Neural cell (in vitro differentiated cells): ENCODE data around the gene GRID1. TPM values are rescaled to one million over a fixed set of nuclear protein-coding genes. Genes with fewer than 3 reads are reported as not detected.

Experiments used
- H2AFZ ChIP-seq: fragments of 200-600, 300-800 bp; sonication (generic), shearing (Covaris generic); 2 replicates; pipeline ENCODE4 v1.6.0; 2014; ENCODE audit warnings: low read depth, mild to moderate bottlenecking, antibody characterized with exemption, low read length, moderate library complexity
- H3F3A ChIP-seq: fragments of 200-600 bp; shearing (Covaris generic); 2 replicates; pipeline ENCODE4 v1.6.1; 2016; ENCODE audit warnings: mild to moderate bottlenecking, moderate library complexity, mixed read lengths, antibody characterized with exemption, low read length; ENCODE audit not compliant: insufficient read depth, poor library complexity, severe bottlenecking
- H3K27ac ChIP-seq: fragments of 200-600, 300-800 bp; sonication (generic), shearing (Covaris generic); 2 replicates; pipeline ENCODE4 v1.5.1; 2014; ENCODE audit warnings: mild to moderate bottlenecking, low read length, moderate library complexity
- H3K27me3 ChIP-seq: fragments of 300-800, 200-600 bp; sonication (generic), shearing (Covaris generic); 2 replicates; pipeline ENCODE4 v1.6.0; 2014; ENCODE audit warnings: mild to moderate bottlenecking, low read depth, low read length, moderate library complexity; ENCODE audit not compliant: insufficient read depth
- H3K36me3 ChIP-seq: fragments of 300-800, 200-600 bp; sonication (generic), shearing (Covaris generic); 2 replicates; pipeline ENCODE4 v1.5.1; 2014; ENCODE audit warnings: mild to moderate bottlenecking, antibody characterized with exemption, low read length, moderate library complexity; ENCODE audit not compliant: insufficient read depth
- H3K4me2 ChIP-seq: fragments of 300-800, 200-600 bp; sonication (generic), shearing (Covaris generic); 2 replicates; pipeline ENCODE4 v1.6.0; 2014; ENCODE audit warnings: mild to moderate bottlenecking, low read length
- H3K4me3 ChIP-seq: fragments of 300-800, 200-600 bp; sonication (generic), shearing (Covaris generic); 2 replicates; pipeline ENCODE4 v1.5.1; 2014; ENCODE audit warnings: mild to moderate bottlenecking, low read length, moderate library complexity
- H3K79me2 ChIP-seq: fragments of 200-600 bp; shearing (Covaris generic); replicated peaks from 2 replicates; pipeline ENCODE4 v1.6.0; 2014; ENCODE audit warnings: mild to moderate bottlenecking, low read length, moderate library complexity; ENCODE audit not compliant: insufficient read depth
- H3K9ac ChIP-seq: fragments of 300-800, 200-600 bp; sonication (generic), shearing (Covaris generic); 2 replicates; pipeline ENCODE4 v1.6.1; 2016; ENCODE audit warnings: mild to moderate bottlenecking, low read length, mixed read lengths
- H3K9me2 ChIP-seq: fragments of 200-600 bp; shearing (Covaris generic); 2 replicates; pipeline ENCODE4 v1.6.1; 2016; ENCODE audit warnings: mild to moderate bottlenecking, low read length, mixed read lengths; ENCODE audit not compliant: insufficient read depth
- H3K9me3 ChIP-seq: fragments of 200-600, 300-800 bp; sonication (generic), shearing (Covaris generic); 2 replicates; pipeline ENCODE4 v1.6.1; 2016; ENCODE audit warnings: mild to moderate bottlenecking, mixed run types, low read length, moderate library complexity, mixed read lengths
- H4K20me1 ChIP-seq: fragments of 200-600 bp; shearing (Covaris generic); 2 replicates; pipeline ENCODE4 v1.6.1; 2016; ENCODE audit warnings: mild to moderate bottlenecking, mixed run types; ENCODE audit not compliant: insufficient read depth
- CTCF ChIP-seq: fragments of 450-650 bp; IDR thresholded peaks from 2 replicates; pipeline ENCODE4 v1.5.1; 2014; ENCODE audit warnings: antibody characterized with exemption, mild to moderate bottlenecking, moderate library complexity; ENCODE audit not compliant: poor library complexity, severe bottlenecking
- EP300 ChIP-seq: fragments of 450-650 bp; conservative IDR thresholded peaks from 2 replicates; pipeline ENCODE4 v1.6.1; 2014; ENCODE audit warnings: antibody characterized with exemption, mild to moderate bottlenecking, moderate library complexity; ENCODE audit not compliant: poor library complexity, severe bottlenecking
- EZH2 ChIP-seq: fragments of 200-600, 300-800 bp; shearing (Covaris generic), sonication (generic); IDR thresholded peaks from 2 replicates; pipeline ENCODE4 v1.6.1; 2014; ENCODE audit warnings: antibody characterized with exemption, low read length, borderline replicate concordance, mild to moderate bottlenecking; ENCODE audit not compliant: insufficient read depth, poor library complexity, severe bottlenecking
- MXI1 ChIP-seq: fragments of 450-650 bp; conservative IDR thresholded peaks from 2 replicates; pipeline ENCODE4 v1.6.1; 2014; ENCODE audit warnings: antibody characterized with exemption, mild to moderate bottlenecking; ENCODE audit not compliant: poor library complexity, severe bottlenecking
- POLR2AphosphoS5 ChIP-seq: IDR thresholded peaks from 2 replicates; pipeline ENCODE4 v1.6.1; 2012
- RAD21 ChIP-seq: fragments of 450-650 bp; conservative IDR thresholded peaks from 2 replicates; pipeline ENCODE4 v1.6.1; 2014; ENCODE audit warnings: antibody characterized with exemption, mild to moderate bottlenecking, moderate library complexity
- REST ChIP-seq: IDR thresholded peaks from 2 replicates; pipeline ENCODE4 v1.6.1; 2012; ENCODE audit warnings: borderline replicate concordance
- SMC3 ChIP-seq: fragments of 450-650 bp; conservative IDR thresholded peaks from 2 replicates; pipeline ENCODE4 v1.6.1; 2014; ENCODE audit warnings: antibody characterized with exemption, mild to moderate bottlenecking, moderate library complexity; ENCODE audit not compliant: poor library complexity
- TAF1 ChIP-seq: IDR thresholded peaks from 2 replicates; pipeline ENCODE4 v1.6.1; 2012; ENCODE audit warnings: low read depth
- polyA plus RNA-seq: library from polyadenylated mRNA; depleted of rRNA; stranded (reverse); fragments of >200 nt; gene quantifications from 2 replicates; pipeline ENCODE4 v1.2.3, GENCODE V29; 2014

The GRID1 gene
- polyA plus RNA-seq, 1 donor from 2014 or later, result 7.3 TPM

GRCh38 chr10:86066696-86067095, 299.9 kb downstream of the GRID1 start:
- TF ChIP-seq SMC3, result no peak
- TF ChIP-seq CTCF, result no peak
- no peak for TF ChIP-seq EZH2
- TF ChIP-seq EP300, result no peak
- no peak for TF ChIP-seq RAD21
- TF ChIP-seq TAF1, result no peak
- no peak for TF ChIP-seq MXI1
- no peak for TF ChIP-seq POLR2AphosphoS5
- TF ChIP-seq REST, result no peak

GRCh38 chr10:86065711-86066251, 300.8 kb downstream of the GRID1 start:
- no peak overlapping the region for H3K9ac ChIP-seq

More at GRCh38 chr10:86066696-86067095, 299.9 kb downstream of the GRID1 start:
- peak overlapping the region; percentile 28 for H3K4me3 ChIP-seq
- no peak overlapping the region for H3K4me2 ChIP-seq
- no peak overlapping the region for H2AFZ ChIP-seq
- no peaks in the 10 kb centered on the region for H3K27me3 ChIP-seq
- no peak overlapping the region for H3K9ac ChIP-seq
- H3K27ac ChIP-seq, result peak overlapping the region; percentile 74
- no peaks in the 10 kb centered on the region for H3K9me2 ChIP-seq
- no peaks in the 10 kb centered on the region for H4K20me1 ChIP-seq
- peaks cover 3% of the 10 kb centered on the region for H3F3A ChIP-seq
- no peaks in the 10 kb centered on the region for H3K36me3 ChIP-seq
- H3K79me2 ChIP-seq, result no peaks in the 10 kb centered on the region
- H3K9me3 ChIP-seq, result no peaks in the 10 kb centered on the region

More at GRCh38 chr10:86065711-86066251, 300.8 kb downstream of the GRID1 start:
- TF ChIP-seq SMC3 (no peak), MXI1 (no peak), EZH2 (no peak), TAF1 (no peak), CTCF (no peak), POLR2AphosphoS5 (peak; percentile 67), RAD21 (peak; percentile 11), EP300 (peak; percentile 78), REST (peak; percentile 46)
- Histone ChIP-seq H3K27me3 (no peaks in the 10 kb centered on the region), H3K9me2 (no peaks in the 10 kb centered on the region), H3K4me3 (peak overlapping the region; percentile 28), H2AFZ (no peak overlapping the region), H4K20me1 (no peaks in the 10 kb centered on the region), H3K4me2 (no peak overlapping the region), H3F3A (peaks cover 3% of the 10 kb centered on the region), H3K9me3 (no peaks in the 10 kb centered on the region), H3K79me2 (no peaks in the 10 kb centered on the region), H3K27ac (peak overlapping the region; percentile 74), H3K36me3 (no peaks in the 10 kb centered on the region)
